Stimulated activated CD4-positive, alpha-beta T cell treated with anti-CD3 and anti-CD28 coated beads, TNF-alpha, amount 100 ng/mL, for 4 hours (primary cell): ENCODE data around the gene ILF2.

ENCODE experiments used
- DNase-seq, 3 experiments: peaks; one replicate each; pipeline ENCODE4 v3.0.0-alpha.2; 2020; ENCODE audit warnings: low read depth in 3 of 3

Gene ILF2

GRCh38 chr1:153627715-153628626 lies 42.8 kb downstream of the ILF2 start, which contains the start of gene S100A1:
TSS of gene S100A1 (plus strand) at chr1:153628434. CDS start at chr1:153630522, 2,088 bp downstream.
- no peak for DNase-seq

GRCh38 chr1:153626904-153627714 lies 43.7 kb downstream of the ILF2 start, which contains the start of gene S100A13:
TSS of gene S100A13 (minus strand) at chr1:153627505. CDS start at chr1:153626472, 1,033 bp downstream.
- DNase-seq = no peak

- no peak for DNase-seq
Observed at GRCh38 chr1:153626477-153626903, 44.3 kb downstream of the ILF2 start.

GRCh38 chr1:153624965-153625611 lies 45.7 kb downstream of the ILF2 start:
- no peak for DNase-seq

GRCh38 chr1:153623101-153623500 lies 47.7 kb downstream of the ILF2 start:
- DNase-seq = no peak

- no peak for DNase-seq
Observed at GRCh38 chr1:153619171-153619570, 51.6 kb downstream of the ILF2 start.

GRCh38 chr1:153617663-153618062 lies 53.1 kb downstream of the ILF2 start:
- DNase-seq = peak in 1 of 3 experiments; percentile 48

- no peak for DNase-seq
Observed at GRCh38 chr1:153616917-153617311, 53.9 kb downstream of the ILF2 start.

- DNase-seq = no peak
Observed at GRCh38 chr1:153616144-153616916, 54.5 kb downstream of the ILF2 start, which contains the start of gene S100A14. TSS of gene S100A14 (minus strand) at chr1:153616325. CDS start at chr1:153615858, 467 bp downstream.

- DNase-seq = no peak
Observed at GRCh38 chr1:153615406-153615805, 55.4 kb downstream of the ILF2 start.

- no peak for DNase-seq
Observed at GRCh38 chr1:153614906-153615305, 55.9 kb downstream of the ILF2 start.

GRCh38 chr1:153614189-153614900 lies 56.4 kb downstream of the ILF2 start:
- DNase-seq = no peak

GRCh38 chr1:153613406-153613805 lies 57.4 kb downstream of the ILF2 start:
- DNase-seq = no peak

GRCh38 chr1:153612755-153613331 lies 58.0 kb downstream of the ILF2 start, which contains the start of gene S100A16:
TSS of gene S100A16 (minus strand) at chr1:153613137. CDS start at chr1:153608151, 4,986 bp downstream.
- no peak for DNase-seq

GRCh38 chr1:153612111-153612754 lies 58.6 kb downstream of the ILF2 start:
- no peak for DNase-seq
